GM12878 (cell line): ENCODE measurements around the gene ZG16. TPM values are rescaled to one million over a fixed set of nuclear protein-coding genes. Genes with fewer than 3 reads are reported as not detected.

Experiments
- ATAC-seq: fragments of 200-7000 bp; cut with Tn5 transposase; 3 replicates; pipeline ENCODE4 v1.9.1; 2020; ENCODE audit warnings: mild to moderate bottlenecking, moderate library complexity
- BruUV-seq: library from RNA; stranded (reverse); fragments of 400-500 nt; replicated peaks from 2 replicates; lab custom pipeline; 2021; lab: Mats Ljungman, UMichigan
- CTCF ChIA-PET: fragments of 300-600 bp; sonication (Branson Sonifier 250); formaldehyde crosslinking; extraction: SDS; loops from one replicate; lab custom pipeline; 2021; ENCODE audit warnings: inconsistent platforms; lab: Yijun Ruan, JAX
- POLR2A ChIA-PET: fragments of 350-600 bp; formaldehyde crosslinking; extraction: SDS; loops from one replicate; lab custom pipeline; 2021; ENCODE audit warnings: inconsistent platforms; lab: Charles Lee
- RAD21 ChIA-PET: fragments of 300-600 bp; sonication (Branson Sonifier 250); formaldehyde crosslinking; loops from one replicate; lab custom pipeline; 2023; ENCODE audit warnings: antibody characterized with exemption; ENCODE audit not compliant: unreplicated experiment; lab: Charles Lee
- SMC1A ChIA-PET: fragments of 300-600 bp; sonication (Branson Sonifier 250); formaldehyde crosslinking; loops from one replicate; lab custom pipeline; 2023; ENCODE audit not compliant: unreplicated experiment, uncharacterized antibody; lab: Charles Lee
- DNase-seq: peaks from one replicate; pipeline ENCODE4 v3.0.0-alpha.2; 2011; ENCODE audit warnings: low read depth, low spot score
- FAIRE-seq: peaks from 3 replicates; lab custom pipeline; 2011; peaks lifted over from hg19 to GRCh38; lab: Jason Lieb, UNC
- H2AFZ ChIP-seq: 2 replicates; pipeline ENCODE4 v1.6.0; 2011; ENCODE audit warnings: low read depth, low read length, control low read depth; ENCODE audit not compliant: control insufficient read depth
- H3K27ac ChIP-seq: 2 replicates; pipeline ENCODE4 v1.5.1; 2011; ENCODE audit warnings: control low read depth; ENCODE audit not compliant: control insufficient read depth, insufficient read depth
- H3K27me3 ChIP-seq, 2 experiments: replicated peaks in 1 of 2; 2 replicates each; pipeline versions ENCODE4 v1.6.0 to v1.6.1; 2011; ENCODE audit warnings: low read length in 1 of 2; ENCODE audit not compliant: control insufficient read depth in 2 of 2, insufficient read depth in 2 of 2
- H3K36me3 ChIP-seq, 2 experiments: 2 replicates each; pipeline ENCODE4 v1.5.1; 2011; ENCODE audit warnings: low read length in 1 of 2; ENCODE audit not compliant: control insufficient read depth in 2 of 2, insufficient read depth in 2 of 2
- H3K4me1 ChIP-seq: 2 replicates; pipeline ENCODE4 v1.6.1; 2011; ENCODE audit warnings: mild to moderate bottlenecking, low read length, moderate library complexity, mixed read lengths; ENCODE audit not compliant: control insufficient read depth, insufficient read depth
- H3K4me2 ChIP-seq: 2 replicates; pipeline ENCODE4 v1.6.0; 2011; ENCODE audit warnings: control low read depth; ENCODE audit not compliant: control insufficient read depth, insufficient read depth
- H3K4me3 ChIP-seq: fragments of 200-600 bp; sonication (generic); 2 replicates; pipeline ENCODE4 v1.5.1; 2016
- H3K79me2 ChIP-seq: 2 replicates; pipeline ENCODE4 v1.6.0; 2011; ENCODE audit warnings: low read length; ENCODE audit not compliant: control insufficient read depth, insufficient read depth
- H3K9ac ChIP-seq: 2 replicates; pipeline ENCODE4 v1.8.0; 2011; ENCODE audit warnings: low read length, control low read depth, mixed read lengths; ENCODE audit not compliant: control insufficient read depth, insufficient read depth
- H3K9me3 ChIP-seq: replicated peaks from 3 replicates; pipeline ENCODE4 v1.5.1; 2011; ENCODE audit warnings: mild to moderate bottlenecking, low read length; ENCODE audit not compliant: control insufficient read depth, insufficient read depth
- H4K20me1 ChIP-seq: 2 replicates; pipeline ENCODE4 v1.6.0; 2011; ENCODE audit not compliant: control insufficient read depth, insufficient read depth
- HDAC2 ChIP-seq: fragments of 200-600 bp; sonication (generic); IDR thresholded peaks from 2 replicates; pipeline ENCODE4 v1.6.1; 2017
- MYB ChIP-seq: fragments of 150-350 bp; IDR thresholded peaks from 2 replicates; pipeline ENCODE4 v1.6.1; 2014; ENCODE audit warnings: mild to moderate bottlenecking, low read depth, low read length, borderline replicate concordance
- WGBS: methylation state at CpG from one replicate; pipeline ENCODE4 v1.1.6; 2016; ENCODE audit warnings: low lambda C conversion rate; ENCODE audit not compliant: insufficient replicate concordance, insufficient coverage; ENCODE audit errors: missing lambda C conversion rate; 5-methylcytosine and 5-hydroxymethylcytosine counted together
- in situ Hi-C: fragments of 300-500 bp; cut with MboI; formaldehyde crosslinking; loops from 9 replicates; pipeline ENCODE4 v1.14.3; 2018; ENCODE audit warnings: mixed read lengths
- intact Hi-C: fragments of 100-400 bp; cut with micrococcal nuclease; formaldehyde crosslinking; loops from one replicate; pipeline ENCODE4 v1.14.2; 2022; ENCODE audit not compliant: unreplicated experiment
- polyA plus RNA-seq, 11 experiments: library from polyadenylated mRNA; depleted of rRNA in 4 of 11; unstranded in 6 of 11; stranded (reverse) in 5 of 11; fragments of >200 nt; fragmentation: Nextera tagmentation in 4 of 11; fragmentation: Illumina TruSeq in 1 of 11; extraction: Ambion mirVana in 4 of 11; extraction: Trizol in 1 of 11; gene quantifications; 1 replicate in 1 of 11; 2 replicates in 10 of 11; pipeline versions ENCODE4 v1.2.1 to v1.2.3, GENCODE V29; 2011 to 2016; ENCODE audit warnings: inconsistent platforms in 2 of 11, missing spikeins in 2 of 11, low read depth in 1 of 11
- total RNA-seq, 4 experiments: library from RNA; depleted of rRNA in 3 of 4; stranded (reverse); fragments of >200 nt in 3 of 4; fragmentation: Illumina TruSeq in 1 of 4; extraction: Trizol in 1 of 4; gene quantifications; 2 replicates each; pipeline versions ENCODE4 v1.2.1 to v1.2.3, GENCODE V29; 2013 to 2021
- TF ChIP-seq, protein P1 (sequence below): fragments of 450-650 bp; IDR thresholded peaks from 2 replicates; pipeline ENCODE4 v1.6.1; 2017; ENCODE audit warnings: antibody characterized with exemption, mild to moderate bottlenecking, moderate library complexity

The ZG16 gene
- total and polyA plus RNA-seq, 10 of the 15 experiments (the other 5 are each of a cell fraction or from before 2014, with no cell fraction given): not detected

DNA sequence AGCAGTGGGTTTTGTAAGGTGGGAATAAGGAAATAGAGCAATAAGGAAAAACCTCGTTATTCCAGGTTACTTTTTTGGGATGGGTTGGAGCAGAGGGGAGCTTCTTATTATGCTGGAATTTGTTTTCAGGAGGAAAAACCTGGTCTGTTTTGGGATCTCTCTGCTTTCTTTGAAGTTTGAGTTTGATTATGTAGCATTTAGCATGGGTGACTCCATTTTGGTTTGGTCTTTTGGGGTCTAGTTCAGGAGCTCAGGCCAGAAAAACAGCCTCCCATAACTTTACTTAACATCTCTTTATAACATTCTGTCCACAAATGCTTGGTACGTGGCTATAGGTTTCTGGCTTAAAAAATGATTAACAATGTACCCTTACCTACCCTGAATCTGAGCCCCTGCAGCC, 8.5 kb upstream of the ZG16 start:
- H3K4me1 ChIP-seq: no peaks in the 10 kb centered on the region
- no TSS peak for BruUV-seq
- H3K27me3 ChIP-seq: no peaks in the 10 kb centered on the region
- TF ChIP-seq, protein P1, sequence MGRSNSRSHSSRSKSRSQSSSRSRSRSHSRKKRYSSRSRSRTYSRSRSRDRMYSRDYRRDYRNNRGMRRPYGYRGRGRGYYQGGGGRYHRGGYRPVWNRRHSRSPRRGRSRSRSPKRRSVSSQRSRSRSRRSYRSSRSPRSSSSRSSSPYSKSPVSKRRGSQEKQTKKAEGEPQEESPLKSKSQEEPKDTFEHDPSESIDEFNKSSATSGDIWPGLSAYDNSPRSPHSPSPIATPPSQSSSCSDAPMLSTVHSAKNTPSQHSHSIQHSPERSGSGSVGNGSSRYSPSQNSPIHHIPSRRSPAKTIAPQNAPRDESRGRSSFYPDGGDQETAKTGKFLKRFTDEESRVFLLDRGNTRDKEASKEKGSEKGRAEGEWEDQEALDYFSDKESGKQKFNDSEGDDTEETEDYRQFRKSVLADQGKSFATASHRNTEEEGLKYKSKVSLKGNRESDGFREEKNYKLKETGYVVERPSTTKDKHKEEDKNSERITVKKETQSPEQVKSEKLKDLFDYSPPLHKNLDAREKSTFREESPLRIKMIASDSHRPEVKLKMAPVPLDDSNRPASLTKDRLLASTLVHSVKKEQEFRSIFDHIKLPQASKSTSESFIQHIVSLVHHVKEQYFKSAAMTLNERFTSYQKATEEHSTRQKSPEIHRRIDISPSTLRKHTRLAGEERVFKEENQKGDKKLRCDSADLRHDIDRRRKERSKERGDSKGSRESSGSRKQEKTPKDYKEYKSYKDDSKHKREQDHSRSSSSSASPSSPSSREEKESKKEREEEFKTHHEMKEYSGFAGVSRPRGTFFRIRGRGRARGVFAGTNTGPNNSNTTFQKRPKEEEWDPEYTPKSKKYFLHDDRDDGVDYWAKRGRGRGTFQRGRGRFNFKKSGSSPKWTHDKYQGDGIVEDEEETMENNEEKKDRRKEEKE: no peak
- no peak for TF ChIP-seq HDAC2
- no peak for TF ChIP-seq MYB
- CTCF ChIA-PET: interaction anchor here (1.1 to 2.1 kb wide), 4 partner anchors 13 to 79 kb away, joined by 6 to 9 read pairs (median 8); no protein-coding TSS in a partner anchor
- RAD21 ChIA-PET: interaction anchor here (1.5 kb wide), 1 partner anchor 40 kb away, joined by 4 read pairs; no protein-coding TSS in a partner anchor
- no peak overlapping the region for H3K4me3 ChIP-seq
- H3K79me2 ChIP-seq: no peaks in the 10 kb centered on the region
- H2AFZ ChIP-seq: no peak overlapping the region
- intact Hi-C loops (no loop called here), in situ Hi-C loops (no loop called here)
- no peak overlapping the region for H3K9ac ChIP-seq
- ATAC-seq: no peak
- no peaks in the 10 kb centered on the region for H4K20me1 ChIP-seq
- H3K4me2 ChIP-seq: no peak overlapping the region
- 14% methylated on average over 2 of the region's 2 CpGs for WGBS
- no peak for FAIRE-seq
- DNase-seq: no peak
- H3K27ac ChIP-seq: no peak overlapping the region
- H3K9me3 ChIP-seq: no peaks in the 10 kb centered on the region
- H3K36me3 ChIP-seq: no peaks in the 10 kb centered on the region
- SMC1A ChIA-PET: interaction anchor here (0.9 to 1.6 kb wide), 2 partner anchors 10 to 15 kb away, joined by 3 read pairs; no protein-coding TSS in a partner anchor
- POLR2A ChIA-PET: interaction anchor here (0.6 to 0.9 kb wide), 2 partner anchors 15 to 246 kb away, joined by 4 read pairs; no protein-coding TSS in a partner anchor
